ENCODE data around the gene DMRTB1.

Gene DMRTB1

DNA sequence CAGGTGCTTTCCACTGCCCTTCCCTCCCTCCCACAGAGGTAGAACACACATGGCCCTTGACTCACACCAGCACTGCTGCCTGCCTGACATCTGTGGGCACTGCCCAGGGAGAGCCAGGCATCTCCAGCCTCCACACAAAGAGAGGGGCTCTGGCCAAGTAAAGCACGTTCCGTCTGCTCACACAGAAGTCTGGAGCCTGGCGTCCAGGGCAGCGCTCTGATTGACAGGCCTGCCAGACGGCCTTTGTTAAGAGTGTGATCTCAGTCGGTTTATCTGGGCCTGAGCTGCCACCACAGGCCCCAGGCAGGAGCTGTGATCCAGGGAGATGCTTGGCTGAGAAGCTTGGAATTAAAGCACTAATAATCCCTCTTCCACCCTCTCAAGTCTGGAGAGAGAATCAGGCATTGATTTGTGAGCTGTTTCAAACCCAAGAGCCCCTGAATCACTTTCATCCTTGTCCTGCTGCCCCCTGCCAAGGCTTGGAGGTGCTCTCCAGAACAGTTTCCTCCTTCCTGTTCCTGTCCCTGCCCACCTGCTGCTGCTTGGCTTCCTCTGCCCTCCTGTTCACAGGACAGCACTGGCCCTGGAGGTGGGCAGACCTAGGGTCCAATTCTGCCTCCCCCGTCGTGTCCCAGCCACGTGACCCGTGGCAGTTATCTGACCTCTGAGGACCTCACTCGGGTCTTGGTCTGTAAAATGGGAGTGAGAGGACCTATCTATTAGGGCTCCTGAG, 3.7 kb downstream of the DMRTB1 start:
- DNase-seq (ENCODE audit: insufficient read length, low spot score) (no peak), FAIRE-seq (no peak)

DNA sequence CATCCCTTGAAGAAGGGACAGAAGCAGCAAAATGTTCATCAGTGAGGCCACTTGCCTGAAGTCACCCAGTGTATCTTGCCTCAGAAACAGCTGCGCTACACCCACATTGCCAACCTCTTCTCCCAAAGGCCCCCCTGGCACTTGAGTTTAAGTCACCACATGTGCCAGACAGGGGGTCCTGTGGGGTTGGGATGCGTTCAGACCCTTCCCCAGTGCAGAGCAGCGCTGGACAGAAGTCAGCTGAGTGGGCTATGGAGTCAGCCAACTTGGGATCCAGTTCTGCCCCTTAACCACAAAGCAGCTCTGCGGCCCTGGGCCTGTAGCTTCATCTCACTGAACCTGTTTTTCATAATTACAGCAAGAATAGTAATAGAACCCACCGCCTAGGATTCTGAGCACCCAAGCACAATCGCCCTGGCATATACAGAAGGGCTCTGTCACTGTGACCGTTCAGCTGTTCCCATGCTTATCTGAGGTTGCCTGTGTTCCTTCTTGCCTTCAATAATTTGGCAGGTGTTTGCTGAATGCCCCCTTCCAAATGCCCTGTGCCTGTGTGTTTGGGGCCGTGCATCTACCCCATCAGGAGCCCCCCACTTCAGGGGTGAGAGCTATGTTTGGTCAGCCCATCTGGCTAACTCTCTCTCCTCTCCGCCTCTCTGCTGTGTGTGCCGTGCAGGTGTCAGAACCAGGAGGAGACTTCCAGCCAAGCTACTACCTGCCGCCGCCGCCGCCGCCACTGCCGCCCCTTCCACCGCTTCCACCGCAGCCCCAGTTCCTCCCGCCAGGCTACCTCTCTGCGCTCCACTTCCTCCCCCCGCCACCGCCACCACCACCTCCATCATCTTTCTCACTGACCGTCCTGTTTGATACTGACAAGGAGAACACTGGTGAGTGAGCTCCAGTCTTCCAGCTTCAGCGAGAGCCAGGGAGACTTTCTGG, 5.0 kb downstream of the DMRTB1 start:
- no peak for FAIRE-seq
- no peak for DNase-seq (ENCODE audit: insufficient read length, low spot score)

DNA sequence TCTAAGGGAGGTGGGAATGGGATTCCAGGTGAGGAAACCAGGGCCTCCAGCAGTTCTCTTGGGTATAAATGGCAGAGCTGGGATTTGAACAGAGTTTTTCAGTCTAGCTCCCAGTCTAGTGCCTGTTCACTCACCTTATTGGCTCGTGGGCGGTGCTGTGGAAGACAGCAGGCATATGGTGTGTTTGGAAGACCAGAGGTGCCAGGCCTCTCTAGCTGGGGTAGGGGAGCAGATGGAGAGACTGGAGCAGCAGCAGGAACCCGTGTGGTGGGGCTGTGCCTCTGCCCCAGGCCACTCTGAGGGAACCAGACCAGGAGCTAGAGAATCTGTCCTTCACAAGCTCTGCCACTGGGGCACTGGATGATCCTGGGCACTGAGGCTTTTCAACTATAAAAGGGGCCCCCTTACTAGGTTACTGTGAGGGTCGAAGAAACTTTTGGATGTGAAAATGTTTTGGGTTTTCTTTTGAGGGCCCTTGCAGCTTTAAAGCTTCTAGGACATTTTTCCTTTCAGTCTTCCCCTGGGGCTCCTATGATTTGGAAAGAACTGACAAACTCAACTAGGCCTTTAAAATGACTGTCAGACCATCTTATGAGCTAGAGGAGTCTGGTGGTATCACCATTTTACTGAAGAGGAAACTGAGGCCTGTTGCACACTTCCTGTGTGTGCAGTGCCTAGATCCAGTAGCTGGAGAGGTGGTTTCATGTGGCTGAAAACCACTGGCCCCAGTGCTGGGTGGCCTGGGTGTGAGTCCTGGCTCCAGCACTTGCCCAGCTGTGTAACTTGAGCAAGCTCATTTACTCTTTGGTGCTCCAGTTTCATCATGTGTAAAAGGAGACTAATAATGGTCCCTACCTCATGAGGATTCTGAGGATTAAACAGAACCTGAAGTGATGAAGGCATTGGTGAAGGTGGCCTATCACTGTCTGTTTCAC, 6.1 kb downstream of the DMRTB1 start:
- no peak for DNase-seq (ENCODE audit: insufficient read length, low spot score)
- no peak for FAIRE-seq

DNA sequence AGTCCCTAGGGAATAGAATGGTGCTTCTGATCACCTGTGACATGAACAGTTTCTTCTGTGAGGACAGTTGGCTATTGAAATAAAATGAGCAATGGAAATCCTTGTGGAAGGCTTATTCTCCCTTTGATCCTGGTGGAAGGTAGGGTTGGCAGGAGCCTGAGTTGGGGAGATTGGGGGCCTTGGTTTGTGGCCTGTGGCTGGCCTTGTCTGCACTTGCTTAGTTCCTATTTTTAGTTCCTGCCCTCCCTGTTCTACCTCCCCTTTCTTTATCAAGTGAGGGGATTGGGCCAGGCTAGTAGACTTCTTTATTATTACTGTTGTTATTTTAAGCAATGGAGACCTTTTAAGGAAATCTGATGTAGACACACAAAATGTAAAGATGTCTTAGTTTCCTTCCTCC, 8.2 kb downstream of the DMRTB1 start:
- DNase-seq (ENCODE audit: insufficient read length, low spot score) (no peak), FAIRE-seq (no peak)

DNA sequence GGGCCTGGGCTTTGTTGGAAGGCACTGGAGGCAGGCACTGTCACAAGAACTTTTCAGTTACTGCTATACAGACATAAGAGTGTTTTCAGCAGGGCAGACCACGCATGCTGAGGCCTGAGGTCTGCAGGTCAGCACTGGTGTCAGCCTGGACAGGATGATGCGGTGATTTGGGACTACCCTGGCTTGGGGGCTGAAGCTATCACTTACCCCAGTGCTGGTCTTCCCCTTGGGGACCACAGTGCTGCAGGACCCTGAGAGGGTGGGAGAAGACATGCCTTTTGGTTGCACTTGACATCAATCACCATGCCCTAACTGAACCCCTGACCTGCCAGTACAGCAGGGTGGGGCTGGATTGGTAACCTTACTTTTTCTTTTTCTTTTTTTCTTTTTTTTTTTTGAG, 9.2 kb downstream of the DMRTB1 start:
- no peak for FAIRE-seq
- no peak for DNase-seq (ENCODE audit: insufficient read length, low spot score)

DNA sequence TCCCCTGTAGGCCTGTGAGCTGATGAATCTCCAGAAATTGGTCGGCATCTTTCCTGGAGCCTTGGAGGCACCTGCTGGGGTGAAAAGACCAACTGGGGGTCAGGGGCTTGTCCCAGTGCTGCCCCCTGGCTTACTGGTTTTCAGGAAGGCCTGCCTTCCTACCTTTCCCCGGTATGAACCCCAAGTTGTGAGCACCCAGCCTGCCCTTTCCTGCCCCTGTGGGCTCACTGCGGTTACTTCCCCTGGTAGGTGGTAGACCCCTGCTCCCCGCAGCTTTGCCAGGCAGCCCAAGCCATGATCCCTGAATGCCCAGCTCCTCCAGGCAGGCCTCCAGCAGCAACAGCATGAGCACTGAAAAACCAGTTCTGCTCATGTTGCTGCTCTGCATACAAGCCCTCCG, 10.2 kb downstream of the DMRTB1 start:
- FAIRE-seq: no peak

DNA sequence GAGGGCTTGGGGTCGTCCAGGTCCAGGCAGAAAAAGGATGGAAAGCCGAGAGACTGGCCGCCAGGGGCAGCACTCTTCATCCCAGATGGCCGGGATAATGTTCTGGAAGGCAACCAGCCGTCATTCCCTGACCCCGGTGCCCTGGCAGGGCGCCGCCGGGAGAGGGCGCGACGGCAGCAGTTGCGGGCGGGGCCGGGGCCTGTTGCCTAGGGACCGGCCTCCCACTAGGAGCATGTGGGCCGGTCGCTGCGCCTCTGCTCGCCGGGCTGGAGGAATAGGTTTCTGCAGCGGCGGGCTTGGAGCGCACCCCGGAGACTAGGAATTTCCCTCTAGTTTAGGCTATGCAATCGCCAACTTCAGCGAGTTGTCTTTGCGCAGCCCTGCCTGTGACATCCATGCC, 11.0 kb downstream of the DMRTB1 start:
- FAIRE-seq (no peak), DNase-seq (ENCODE audit: insufficient read length, low spot score) (no peak)

More for the DNA sequence above, 10.2 kb downstream of the DMRTB1 start:
- no peak for DNase-seq (ENCODE audit: insufficient read length, low spot score)

DNA sequence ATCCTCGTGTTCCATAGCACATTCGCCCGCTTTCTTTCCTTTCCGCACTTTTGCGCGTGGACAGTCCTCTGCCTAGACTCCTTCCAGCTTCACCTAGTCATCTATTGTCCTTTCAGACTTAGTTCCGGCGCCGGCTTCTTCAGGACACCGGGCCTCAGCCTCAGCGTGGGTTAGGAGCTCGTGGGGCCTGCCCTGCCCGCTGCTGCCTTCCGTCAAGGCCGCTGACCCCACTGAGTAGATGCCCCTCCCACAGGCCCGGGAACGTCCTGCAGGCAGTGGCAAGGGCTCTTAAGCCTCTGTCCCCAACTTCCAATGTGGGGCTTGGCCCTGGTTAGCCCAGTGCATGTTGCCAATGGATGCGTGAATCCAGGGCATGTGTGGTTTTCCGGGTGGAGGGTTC, 11.4 kb downstream of the DMRTB1 start:
- no peak for FAIRE-seq
- no peak for DNase-seq (ENCODE audit: insufficient read length, low spot score)

DNA sequence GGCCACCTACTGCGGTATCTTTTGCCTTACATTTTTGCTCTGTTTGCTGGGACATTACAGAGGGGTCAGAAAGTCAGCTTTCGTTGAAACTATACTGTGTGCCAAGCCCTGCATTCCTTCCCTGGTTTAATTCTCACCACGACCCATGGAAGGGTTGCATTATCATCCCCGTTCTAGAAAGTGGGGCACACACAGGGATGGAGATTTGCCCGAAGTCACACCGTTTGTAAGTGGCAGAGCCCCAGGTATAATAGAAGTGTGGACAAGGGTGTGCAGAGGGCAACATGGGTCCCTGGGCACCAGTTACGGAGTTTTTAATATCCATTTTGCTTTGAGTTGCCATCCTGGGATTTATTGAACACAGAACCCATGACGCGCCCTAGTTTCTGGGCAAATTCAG, 11.8 kb downstream of the DMRTB1 start:
- DNase-seq (ENCODE audit: insufficient read length, low spot score) (no peak), FAIRE-seq (no peak)

DNA sequence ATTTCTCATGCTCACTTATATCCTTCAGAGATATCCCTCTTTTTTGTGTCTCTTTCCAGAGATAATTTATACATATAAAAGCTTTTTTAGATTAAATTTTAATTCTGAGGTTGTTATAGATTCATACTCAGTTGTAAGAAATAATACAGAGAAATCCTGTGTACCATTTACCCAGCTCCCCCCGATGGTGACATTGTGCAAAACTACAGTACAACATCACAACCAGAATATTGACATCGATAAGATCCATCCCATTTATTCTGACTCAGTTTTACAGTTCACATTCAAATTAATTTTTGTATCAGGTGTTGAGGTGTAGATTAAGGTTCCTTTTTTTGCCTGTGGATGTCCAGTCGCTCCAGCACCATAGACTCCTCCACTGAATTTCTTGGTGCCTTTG, 14.3 kb downstream of the DMRTB1 start:
- FAIRE-seq: no peak
- DNase-seq (ENCODE audit: insufficient read length, low spot score): no peak

DNA sequence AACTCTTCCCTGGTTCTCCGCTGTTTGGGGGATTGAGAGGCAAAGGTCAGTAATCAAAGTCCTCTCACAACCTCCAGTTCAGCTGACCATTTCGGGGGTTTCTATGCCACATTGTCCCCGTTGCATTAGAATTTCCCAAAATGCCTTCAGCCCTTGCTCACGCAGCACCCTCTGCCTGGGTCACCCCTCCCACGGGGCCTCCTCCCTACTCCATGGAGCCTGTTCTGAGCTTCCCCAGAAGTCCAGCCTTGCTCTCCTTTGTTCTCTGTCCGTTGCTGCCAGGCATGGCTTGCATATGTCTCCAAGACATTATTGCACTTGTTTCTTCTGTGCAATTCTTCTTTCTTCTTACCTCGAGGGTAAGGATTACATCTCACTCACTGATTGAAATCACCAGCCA, 16.5 kb downstream of the DMRTB1 start:
- no peak for DNase-seq (ENCODE audit: insufficient read length, low spot score)
- FAIRE-seq: no peak

DNA sequence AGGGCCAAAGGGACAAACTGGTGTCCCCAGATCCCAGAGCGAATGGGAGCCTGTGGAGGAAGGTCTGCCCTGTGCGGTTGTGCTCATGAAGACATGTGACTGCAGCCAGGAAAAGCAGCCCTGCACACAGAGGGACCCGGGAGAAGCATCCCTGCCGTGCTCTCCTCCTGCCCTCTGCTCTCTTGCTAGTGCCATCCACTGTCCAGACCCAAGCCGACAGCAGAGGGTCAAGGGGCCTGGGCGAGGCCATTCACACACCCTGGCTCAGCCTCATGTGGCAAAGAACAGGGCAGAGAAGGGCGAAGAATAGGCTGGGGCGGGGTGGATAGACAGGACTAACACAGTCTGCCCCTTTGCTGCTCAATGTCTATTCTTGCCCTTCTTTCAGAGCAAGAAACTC, 17.4 kb downstream of the DMRTB1 start:
- DNase-seq (ENCODE audit: insufficient read length, low spot score) (no peak), FAIRE-seq (no peak)

DNA sequence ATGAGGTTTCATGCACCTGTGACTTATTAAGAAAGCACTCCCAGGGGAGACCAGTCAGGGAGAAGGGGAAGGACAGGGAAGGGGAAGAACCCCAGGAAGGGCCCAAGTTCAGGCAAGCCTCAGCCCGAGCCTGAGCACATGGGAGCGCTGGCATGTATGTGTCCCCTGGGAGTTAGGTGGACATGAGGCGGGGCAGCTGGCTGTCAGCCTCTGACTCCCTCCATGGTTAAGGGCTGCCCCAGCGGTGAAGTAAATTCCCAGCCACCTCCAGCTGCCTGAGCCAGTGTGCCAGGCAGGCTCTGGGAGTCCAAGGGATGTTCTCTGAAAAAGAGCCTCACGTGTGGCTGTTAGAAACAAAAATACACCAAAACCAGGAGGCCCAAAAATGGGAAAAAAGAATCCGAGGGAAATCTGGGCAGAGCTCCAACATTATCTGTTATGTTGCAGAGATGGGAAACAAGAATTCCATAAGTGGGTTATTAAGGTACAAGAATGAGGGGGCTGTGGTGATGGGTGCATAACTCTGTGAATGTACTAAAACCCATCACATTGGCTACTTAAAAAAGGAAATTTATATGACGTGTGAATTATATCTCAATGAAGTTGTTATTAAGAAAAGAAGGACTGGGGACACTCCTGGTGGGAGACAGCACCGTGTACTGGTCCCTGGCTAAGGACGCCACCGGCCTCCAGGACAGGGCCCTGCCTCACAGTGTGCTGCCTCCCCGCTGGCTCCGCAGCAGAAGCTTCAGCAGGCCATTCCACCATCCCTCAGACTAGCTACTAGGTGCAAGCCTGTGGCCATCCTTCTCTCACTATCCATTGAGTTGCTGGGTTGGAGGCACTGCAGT, 18.7 kb downstream of the DMRTB1 start:
- no peak for FAIRE-seq
- DNase-seq (ENCODE audit: insufficient read length, low spot score): no peak

DNA sequence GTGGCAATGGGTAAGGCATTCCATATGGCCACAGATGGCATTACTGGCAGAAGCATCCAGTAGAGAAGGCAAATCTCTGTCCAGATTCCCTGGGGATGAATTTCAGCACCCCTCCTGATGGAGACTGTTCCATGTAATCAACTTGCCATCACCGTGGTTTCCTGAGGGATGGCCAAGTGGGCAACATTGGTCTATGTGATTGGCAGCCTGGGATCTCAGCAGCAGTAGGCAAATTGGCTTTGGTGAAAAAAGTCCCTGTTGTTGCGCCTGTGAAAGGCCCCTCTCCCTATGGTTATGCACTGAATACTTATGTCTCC, 19.3 kb downstream of the DMRTB1 start:
- DNase-seq (ENCODE audit: insufficient read length, low spot score): no peak
- no peak for FAIRE-seq

DNA sequence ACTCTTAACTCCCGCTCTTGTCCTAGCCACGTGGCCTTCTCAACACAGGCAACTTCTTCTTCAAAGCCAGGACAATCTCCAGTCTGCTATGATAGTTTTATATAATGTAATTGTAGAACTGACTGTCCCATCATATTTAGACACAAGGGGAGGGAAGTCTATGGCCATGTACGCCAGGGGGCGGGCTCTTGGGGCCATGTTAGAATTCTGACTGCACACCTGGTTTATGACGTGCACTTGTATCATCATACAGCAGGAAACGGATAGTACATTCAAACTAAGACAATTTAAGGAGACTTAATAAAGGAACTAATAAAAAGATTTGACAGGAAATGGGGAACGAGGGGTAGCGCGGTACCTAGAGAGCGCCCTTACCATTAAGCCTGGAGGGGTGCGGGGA, 21.5 kb downstream of the DMRTB1 start:
- FAIRE-seq (no peak), DNase-seq (ENCODE audit: insufficient read length, low spot score) (no peak)

DNA sequence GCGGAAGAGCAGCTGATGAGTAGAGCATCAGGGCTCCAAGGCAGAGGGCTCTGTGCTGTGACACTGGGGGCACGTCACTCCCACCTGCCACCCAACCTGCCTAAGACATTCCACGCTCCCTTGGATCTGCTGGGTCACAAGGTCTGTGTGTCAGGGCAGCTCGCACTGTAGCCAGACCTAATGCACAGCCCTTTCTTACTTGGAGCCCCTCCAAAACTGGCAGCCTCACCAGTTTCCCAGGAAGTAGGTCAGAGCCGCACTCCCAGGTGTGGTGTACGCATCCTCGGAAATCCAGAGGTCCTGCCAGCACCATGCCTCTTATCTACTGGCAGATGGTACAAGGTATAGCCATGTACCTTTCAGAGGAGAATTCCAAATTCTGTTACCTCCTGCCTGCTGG, 22.3 kb downstream of the DMRTB1 start:
- FAIRE-seq: no peak

DNA sequence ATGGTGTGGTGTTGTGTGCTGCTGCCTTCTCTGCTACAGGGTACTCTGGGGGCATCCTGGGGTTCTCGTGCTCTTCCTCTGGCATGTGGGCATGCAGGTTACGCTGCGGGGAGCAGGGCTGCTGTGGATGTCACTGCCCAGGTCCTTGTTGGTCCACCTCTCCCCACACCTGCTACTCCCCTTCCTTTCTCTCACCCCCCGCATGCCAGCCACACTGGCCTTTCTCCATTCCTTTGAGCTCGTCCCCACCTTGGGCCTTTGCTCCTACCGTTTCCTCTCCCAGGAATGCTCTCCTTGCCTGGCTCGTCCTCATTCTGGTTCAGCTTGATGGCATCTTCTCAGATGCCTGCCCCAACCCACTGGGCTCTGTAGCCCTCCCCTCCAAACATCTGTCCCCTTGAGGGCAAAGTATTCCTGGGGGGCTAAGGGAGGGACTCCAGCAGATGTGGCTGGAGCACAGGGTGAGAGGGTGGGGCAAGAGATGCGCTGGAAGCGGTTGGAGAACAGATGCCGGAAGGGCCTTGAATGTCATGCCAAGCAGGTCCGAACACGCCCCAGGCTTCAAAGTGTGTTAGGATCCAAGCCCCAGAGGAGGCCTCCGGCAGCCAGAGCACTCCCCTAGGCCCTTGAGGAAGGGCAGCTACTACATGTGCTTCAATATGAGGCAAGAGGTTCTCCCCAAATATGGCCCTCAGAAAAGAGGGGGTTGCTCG, 23.4 kb downstream of the DMRTB1 start:
- DNase-seq (ENCODE audit: insufficient read length, low spot score) (no peak), FAIRE-seq (no peak)

More for the DNA sequence above, 22.3 kb downstream of the DMRTB1 start:
- no peak for DNase-seq (ENCODE audit: insufficient read length, low spot score)

DNA sequence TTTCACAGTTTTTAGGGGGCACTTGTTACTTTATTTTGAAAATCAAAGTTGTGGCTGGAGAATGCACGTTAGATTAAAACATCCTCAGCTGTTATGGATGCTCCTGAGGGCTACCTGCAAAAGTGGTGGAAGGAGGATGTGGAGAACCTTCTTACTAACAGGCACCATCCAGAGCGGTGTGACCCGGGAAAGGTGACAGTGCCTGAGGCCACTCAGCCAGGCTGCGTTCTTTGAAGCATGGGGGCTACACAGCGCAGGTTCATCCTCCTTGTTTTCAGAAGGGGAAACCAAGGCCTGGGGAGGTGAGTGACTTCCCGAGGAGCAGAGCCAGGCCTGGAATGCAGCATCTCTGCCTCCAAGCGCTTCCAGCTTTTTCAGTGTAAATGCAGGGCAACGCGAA, 24.0 kb downstream of the DMRTB1 start:
- no peak for DNase-seq (ENCODE audit: insufficient read length, low spot score)
- no peak for FAIRE-seq

DNA sequence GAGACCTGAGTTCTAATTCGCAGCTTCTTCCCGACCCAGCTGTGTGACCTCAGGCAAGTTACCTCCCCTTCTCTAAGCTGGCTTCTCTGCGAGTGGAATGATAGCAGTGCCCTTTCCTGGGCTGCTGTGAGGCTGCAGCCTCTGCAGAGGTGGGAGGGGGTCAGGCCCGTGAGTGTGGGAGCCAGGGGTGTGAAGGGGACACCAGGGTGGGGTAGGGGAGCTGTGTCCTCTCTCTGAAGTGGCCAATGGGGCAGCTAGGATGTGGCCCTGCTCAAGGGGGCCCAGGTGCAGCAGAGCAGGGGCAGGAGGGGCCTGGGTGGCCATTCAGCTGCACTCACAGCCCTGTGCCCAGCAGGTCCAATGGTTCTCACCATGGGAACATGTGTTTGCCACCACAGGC, 24.5 kb downstream of the DMRTB1 start:
- FAIRE-seq (no peak), DNase-seq (ENCODE audit: insufficient read length, low spot score) (no peak)
